Thymus (tissue), 11 donors: ENCODE measurements around the gene MMEL1. TPM values are rescaled to one million over a fixed set of nuclear protein-coding genes. Genes with fewer than 3 reads are reported as not detected.

Source experiments
- DNase-seq, 9 donors: peaks; one replicate each; pipeline ENCODE4 v3.0.0-alpha.2; 2013; ENCODE audit warnings: low spot score in 9 of 9, low read depth in 6 of 9, missing footprints in 1 of 9
- H3K27ac ChIP-seq, 2 donors: one replicate each; pipeline ENCODE4 v1.5.1; 2013; ENCODE audit warnings: control low read depth in 1 of 2, low read depth in 1 of 2, low read length in 1 of 2, mild to moderate bottlenecking in 1 of 2, moderate library complexity in 1 of 2
- H3K27me3 ChIP-seq, 2 donors: one replicate each; pipeline ENCODE4 v1.5.1; 2013; ENCODE audit warnings: low read length in 1 of 2; ENCODE audit not compliant: control insufficient read depth in 2 of 2, insufficient read depth in 1 of 2
- H3K36me3 ChIP-seq, 2 donors: one replicate each; pipeline ENCODE4 v1.5.1; 2013; ENCODE audit warnings: low read length in 1 of 2, mild to moderate bottlenecking in 1 of 2, moderate library complexity in 1 of 2; ENCODE audit not compliant: control insufficient read depth in 2 of 2, insufficient read depth in 2 of 2
- H3K4me1 ChIP-seq, 2 donors: one replicate each; pipeline ENCODE4 v1.5.1; 2013; ENCODE audit warnings: low read length in 2 of 2; ENCODE audit not compliant: control insufficient read depth in 2 of 2, insufficient read depth in 2 of 2
- H3K4me3 ChIP-seq, 2 donors: one replicate each; pipeline ENCODE4 v1.5.1; 2013; ENCODE audit warnings: low read length in 2 of 2, control low read depth in 1 of 2, mild to moderate bottlenecking in 1 of 2
- H3K9me3 ChIP-seq, 2 donors: one replicate each; pipeline ENCODE4 v1.5.1; 2013; ENCODE audit warnings: low read length in 1 of 2, mild to moderate bottlenecking in 1 of 2; ENCODE audit not compliant: control insufficient read depth in 2 of 2, insufficient read depth in 1 of 2
- WGBS: extraction: QIAGEN DNeasy Blood & Tissue Kit; methylation state at CpG from one replicate; pipeline ENCODE4 v1.1.7; 2013; 5-methylcytosine and 5-hydroxymethylcytosine counted together
- polyA plus RNA-seq: library from polyadenylated mRNA; stranded (reverse); fragments of 200-250 nt; gene quantifications from one replicate; pipeline ENCODE4 v1.2.3, GENCODE V29; 2013
- total RNA-seq: library from RNA; stranded (reverse); fragments of 120-200 nt; gene quantifications from one replicate; pipeline ENCODE4 v1.2.4, GENCODE V29; 2013
- donor health status: healthy.

Gene MMEL1
- total and polyA plus RNA-seq, 2 donors, result 0.33 to 1.8 TPM

DNA sequence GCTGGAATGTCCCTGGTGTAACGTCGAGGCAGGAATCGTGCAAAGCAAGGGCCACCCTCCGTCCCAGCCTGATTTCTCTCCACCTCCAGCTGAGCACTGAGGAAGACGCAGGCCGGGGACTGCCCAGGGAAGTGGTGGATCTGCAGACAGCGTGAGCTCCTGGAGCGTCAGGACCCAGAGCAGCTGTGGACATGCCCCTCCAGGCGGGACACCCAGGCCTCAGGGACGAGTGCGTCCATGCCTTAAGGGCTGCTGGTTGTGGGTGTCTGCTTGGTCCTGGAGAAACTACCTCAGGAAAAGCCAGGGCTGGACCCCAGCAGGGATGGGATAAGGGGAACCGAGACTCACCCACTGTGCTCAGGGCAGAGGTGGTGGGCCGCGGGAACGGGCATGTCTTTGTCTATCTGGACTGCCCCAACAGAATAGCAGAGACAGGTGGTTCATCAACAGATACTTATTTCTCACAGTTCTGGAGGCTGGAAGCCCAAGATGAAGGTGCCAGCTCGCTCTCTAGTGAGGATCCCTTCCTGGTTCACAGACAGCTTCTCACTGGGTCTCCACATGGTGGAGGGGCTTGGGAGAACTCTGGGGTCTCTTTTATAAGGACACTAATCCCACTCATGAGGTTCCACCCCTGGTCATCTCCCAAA is 5.8 kb upstream of the MMEL1 start:
- H3K27ac ChIP-seq, result no peak overlapping the region
- H3K9me3 ChIP-seq, result peaks cover 7 to 23% of the 10 kb centered on the region in 2 donors
- H3K36me3 ChIP-seq, result no peaks in the 10 kb centered on the region
- DNase-seq, result no peak
- peaks cover 6 to 12% of the 10 kb centered on the region in 2 donors for H3K4me1 ChIP-seq
- H3K4me3 ChIP-seq, result no peak overlapping the region
- 91% methylated on average over 16 of the region's 16 CpGs for WGBS
- peaks cover 0 to 3% of the 10 kb centered on the region in 2 donors for H3K27me3 ChIP-seq

DNA sequence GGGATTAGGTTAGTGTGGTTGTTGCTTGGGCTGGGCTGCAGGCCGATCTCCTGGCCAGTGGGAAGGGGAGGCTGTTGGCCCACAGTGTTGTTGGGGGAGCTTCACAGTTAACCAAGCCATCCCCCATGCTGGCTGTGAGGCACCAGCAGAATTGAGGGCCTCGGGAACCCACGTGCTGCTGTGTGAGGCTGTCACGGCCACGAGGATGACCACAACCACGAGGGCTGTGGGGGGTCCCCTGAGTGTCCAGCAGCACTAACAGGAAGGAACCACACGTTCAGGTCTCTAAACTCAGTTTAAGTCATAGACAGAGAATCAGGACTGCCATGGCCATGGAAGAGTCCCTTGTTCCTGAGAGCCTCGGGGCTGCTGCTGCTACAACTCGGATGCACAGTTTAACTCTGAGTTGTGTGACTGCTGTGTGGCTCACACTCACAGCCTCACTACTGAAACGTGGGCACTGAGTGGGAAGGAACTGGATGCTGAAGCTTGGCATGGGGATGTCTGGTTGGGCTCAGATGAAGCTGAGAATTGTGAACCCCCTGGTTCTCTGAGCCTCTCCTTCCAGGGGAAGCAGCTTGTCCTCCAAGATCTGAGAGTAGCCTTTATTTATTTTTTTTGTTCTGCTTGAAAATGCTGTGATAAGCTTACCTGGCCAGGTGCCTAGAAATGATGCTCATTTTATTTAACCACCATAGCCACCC is 4.8 kb upstream of the MMEL1 start:
- H3K27ac ChIP-seq, result no peak overlapping the region
- DNase-seq, result no peak
- H3K4me3 ChIP-seq, result no peak overlapping the region
- H3K9me3 ChIP-seq, result peaks cover 7 to 23% of the 10 kb centered on the region in 2 donors
- no peaks in the 10 kb centered on the region for H3K27me3 ChIP-seq
- peaks cover 6 to 7% of the 10 kb centered on the region in 2 donors for H3K4me1 ChIP-seq
- 81% methylated on average over 10 of the region's 10 CpGs for WGBS
- H3K36me3 ChIP-seq, result no peaks in the 10 kb centered on the region

DNA sequence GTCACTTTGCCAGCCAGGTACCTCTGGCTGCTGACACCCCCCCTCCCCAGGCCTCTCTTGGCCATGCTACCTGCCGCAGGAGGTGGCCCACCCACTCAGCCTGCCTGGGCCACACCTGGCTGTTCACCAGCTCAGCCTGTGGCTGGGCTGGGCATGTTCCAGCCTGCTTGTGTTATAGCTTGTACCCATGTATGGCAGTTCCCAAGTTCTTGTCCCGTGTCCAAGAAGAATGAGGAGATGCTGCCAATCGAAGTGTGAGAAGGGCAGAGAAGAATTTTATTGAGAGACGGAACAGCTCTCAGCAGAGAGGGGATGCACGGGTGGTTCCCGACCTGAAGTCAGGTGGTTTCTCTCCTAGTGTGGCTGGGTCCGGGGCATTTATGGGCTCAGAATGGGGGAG is 3.9 kb upstream of the MMEL1 start:
- H3K4me1 ChIP-seq, result peaks cover 0 to 1% of the 10 kb centered on the region in 2 donors
- H3K36me3 ChIP-seq, result no peaks in the 10 kb centered on the region
- H3K27me3 ChIP-seq, result peaks cover 0 to 1% of the 10 kb centered on the region in 2 donors
- DNase-seq, result no peak
- WGBS, result 96% methylated on average over 7 of the region's 7 CpGs
- H3K9me3 ChIP-seq, result peaks cover 7 to 23% of the 10 kb centered on the region in 2 donors
- no peak overlapping the region for H3K4me3 ChIP-seq
- no peak overlapping the region for H3K27ac ChIP-seq

DNA sequence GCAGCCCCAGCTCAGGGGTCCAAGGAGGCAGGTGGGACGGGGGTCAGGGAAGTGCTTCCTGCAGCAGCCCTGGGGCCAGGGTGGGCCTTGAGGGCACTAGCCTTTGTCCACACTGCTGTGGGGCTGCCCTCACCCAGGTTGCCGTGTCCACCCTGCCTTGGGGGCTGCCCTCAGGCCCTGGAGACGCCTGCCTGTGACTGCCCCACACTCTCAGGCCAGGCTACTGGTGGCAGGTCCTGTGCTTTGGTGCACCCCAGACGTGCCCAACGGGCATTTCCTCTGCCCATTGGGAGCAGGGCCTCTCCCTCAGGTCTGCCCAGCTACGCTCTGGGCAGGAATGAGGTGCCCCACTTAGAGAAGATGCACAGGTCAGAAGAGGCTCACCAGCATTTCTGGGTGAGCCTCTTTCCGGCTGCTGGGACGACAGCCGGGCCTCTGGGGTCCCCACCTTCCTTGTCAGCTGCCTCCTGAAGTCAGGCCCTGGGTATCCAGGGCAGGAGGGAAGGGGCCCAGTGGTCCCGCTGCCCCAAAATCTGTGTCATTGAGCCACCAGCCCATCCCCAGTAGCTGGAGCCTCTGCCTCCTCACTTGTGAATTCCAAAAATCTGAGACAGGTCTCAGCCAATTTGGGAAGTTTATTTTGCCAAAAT is 2.7 kb upstream of the MMEL1 start:
- Histone ChIP-seq H3K9me3 (peaks cover 8 to 25% of the 10 kb centered on the region in 2 donors), H3K27ac (no peak overlapping the region), H3K4me3 (no peak overlapping the region), H3K36me3 (no peaks in the 10 kb centered on the region), H3K27me3 (peaks cover under 1 to 13% of the 10 kb centered on the region in 2 donors), H3K4me1 (no peaks in the 10 kb centered on the region)
- DNase-seq, result no peak
- whole genome bisulfite sequencing, result 87% methylated on average over 10 of the region's 10 CpGs

DNA sequence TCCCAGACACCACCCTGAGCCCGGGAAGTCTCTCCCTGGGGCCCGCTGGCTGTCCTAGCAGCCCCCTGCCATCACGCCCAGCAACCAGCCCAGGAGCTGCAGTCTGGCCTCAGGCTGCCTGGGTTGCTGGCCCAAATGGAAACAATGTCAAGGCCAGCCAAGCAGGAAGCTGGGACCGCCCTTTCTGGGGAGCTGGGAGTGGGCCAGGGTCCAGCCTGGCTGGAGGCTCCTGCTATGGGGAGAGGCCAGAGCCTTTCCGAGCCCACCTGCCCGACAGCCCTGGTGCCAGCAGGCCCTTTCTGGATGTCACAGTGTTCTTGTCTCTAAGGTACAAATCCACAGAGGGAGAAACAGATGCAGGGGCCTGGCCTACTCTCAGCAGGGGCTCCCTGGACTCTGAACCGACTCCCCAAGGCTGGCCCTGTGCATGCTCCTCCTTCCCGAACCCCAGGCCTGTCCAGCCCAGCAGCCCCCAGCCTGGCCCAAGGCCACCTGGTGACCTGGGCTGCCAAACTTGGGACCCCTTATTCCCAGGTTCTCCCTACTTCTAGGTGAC is 1.2 kb upstream of the MMEL1 start:
- no peak for DNase-seq
- Histone ChIP-seq H3K9me3 (peaks cover 15 to 34% of the 10 kb centered on the region in 2 donors), H3K4me1 (no peaks in the 10 kb centered on the region), H3K36me3 (no peaks in the 10 kb centered on the region), H3K27ac (no peak overlapping the region), H3K4me3 (no peak overlapping the region), H3K27me3 (peaks cover 15 to 28% of the 10 kb centered on the region in 2 donors)
- WGBS, result 92% methylated on average over 8 of the region's 8 CpGs

DNA sequence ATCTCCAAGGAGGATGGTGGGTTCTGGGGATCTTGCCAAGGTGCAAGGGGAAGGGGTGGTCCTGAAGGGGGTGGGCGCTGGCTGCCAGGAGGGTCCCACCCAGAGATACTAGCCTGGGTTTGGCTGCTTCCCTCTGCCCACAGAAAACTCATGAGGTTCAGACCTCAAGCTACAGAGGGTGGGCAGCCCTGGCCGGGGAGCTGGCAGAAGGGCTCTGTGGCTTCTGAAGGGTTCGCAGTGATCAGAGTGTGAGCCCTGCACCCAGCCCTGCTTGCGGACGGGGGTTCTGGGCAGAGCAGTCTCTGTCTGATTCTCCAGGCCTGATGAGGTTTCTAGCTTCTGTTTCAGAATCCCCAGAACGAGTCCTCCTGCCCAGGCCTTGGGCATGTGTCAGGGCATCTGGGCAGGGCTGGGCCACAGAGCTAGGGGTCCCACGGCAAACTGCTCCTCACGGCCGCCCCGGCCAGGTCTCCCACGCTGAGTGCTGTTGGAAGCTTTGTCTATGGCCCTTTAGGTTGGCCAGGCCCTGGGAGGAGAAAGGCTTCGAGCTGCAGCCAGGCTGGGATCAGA is 635 bp upstream of the MMEL1 start:
- no peak for DNase-seq
- H3K4me3 ChIP-seq, result no peak overlapping the region
- peaks cover 19 to 33% of the 10 kb centered on the region in 2 donors for H3K27me3 ChIP-seq
- 94% methylated on average over 12 of the region's 12 CpGs for WGBS
- H3K27ac ChIP-seq, result no peak overlapping the region
- H3K9me3 ChIP-seq, result peaks cover 15 to 34% of the 10 kb centered on the region in 2 donors
- no peaks in the 10 kb centered on the region for H3K36me3 ChIP-seq
- no peaks in the 10 kb centered on the region for H3K4me1 ChIP-seq

DNA sequence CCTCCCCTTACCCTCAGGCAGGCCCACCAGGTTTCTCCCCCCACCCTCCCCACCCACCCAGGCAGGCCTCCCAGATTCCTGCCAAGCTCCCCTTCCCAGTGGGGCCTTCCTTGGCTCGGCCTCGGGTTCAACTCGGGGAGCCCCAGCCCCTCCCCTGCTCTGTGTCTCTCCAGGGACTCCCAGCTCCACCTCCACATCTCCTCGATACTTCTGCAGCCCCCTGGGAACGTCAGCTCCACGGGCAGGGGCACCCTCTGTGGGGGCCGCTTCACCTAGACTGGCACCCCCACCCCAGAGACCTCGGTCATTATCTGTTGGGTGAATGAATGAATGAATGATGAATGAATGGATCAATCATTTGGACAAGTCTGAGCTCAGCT is 775 bp downstream of the MMEL1 start:
- DNase-seq, result no peak
- Histone ChIP-seq H3K36me3 (no peaks in the 10 kb centered on the region), H3K4me3 (no peak overlapping the region), H3K4me1 (no peaks in the 10 kb centered on the region), H3K27ac (no peak overlapping the region), H3K27me3 (peaks cover 29 to 46% of the 10 kb centered on the region in 2 donors), H3K9me3 (peaks cover 12 to 26% of the 10 kb centered on the region in 2 donors)
- WGBS, result 82% methylated on average over 8 of the region's 8 CpGs

DNA sequence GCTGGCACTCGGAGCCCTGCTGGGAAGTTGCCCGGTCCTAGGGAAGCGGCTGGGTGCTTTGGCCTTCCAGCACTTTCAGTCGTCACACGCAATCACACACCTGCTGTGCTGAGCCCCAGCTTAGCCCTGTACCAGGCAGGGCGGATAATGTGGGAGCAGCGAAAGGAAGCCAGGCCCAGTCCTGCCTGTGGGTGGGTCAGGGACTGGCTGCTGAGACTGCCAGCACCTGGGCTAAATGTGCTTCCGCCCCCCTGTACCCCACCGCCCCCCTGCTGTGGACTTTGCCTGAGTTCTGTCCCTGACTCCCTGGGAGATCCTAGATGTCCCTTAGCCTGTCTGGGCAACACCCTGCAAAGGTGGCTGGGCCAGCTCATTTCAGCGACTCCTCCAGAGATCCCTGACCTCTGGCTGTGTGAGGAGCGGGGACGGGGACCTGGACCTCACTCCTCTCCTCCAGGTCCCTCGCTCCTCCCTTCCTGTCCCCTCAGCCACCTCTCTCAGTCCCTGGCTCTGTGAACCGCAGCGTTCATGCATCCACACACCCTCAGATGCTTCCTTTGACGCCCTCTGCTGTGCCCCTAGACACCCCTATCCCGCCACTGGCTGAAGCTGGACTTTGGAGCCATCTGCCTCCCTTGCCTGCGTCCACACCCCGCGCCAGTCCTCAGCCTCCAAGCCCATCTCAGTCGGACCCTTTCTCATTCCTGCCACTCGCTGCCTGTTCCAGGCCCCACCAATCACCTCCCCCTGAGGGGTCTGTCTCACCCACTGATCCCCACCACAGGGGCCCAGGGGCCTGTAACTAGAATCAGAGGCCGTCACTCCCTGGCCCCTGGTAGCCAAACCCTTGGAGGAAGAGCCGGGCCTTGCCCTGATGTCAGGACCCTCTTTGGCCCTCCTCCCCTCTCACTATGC is 1.4 kb downstream of the MMEL1 start:
- H3K4me1 ChIP-seq, result no peaks in the 10 kb centered on the region
- H3K27me3 ChIP-seq, result peaks cover 34 to 50% of the 10 kb centered on the region in 2 donors
- H3K36me3 ChIP-seq, result no peaks in the 10 kb centered on the region
- WGBS, result 89% methylated on average over 24 of the region's 24 CpGs
- H3K4me3 ChIP-seq, result no peak overlapping the region
- H3K9me3 ChIP-seq, result peaks cover 8 to 20% of the 10 kb centered on the region in 2 donors
- no peak overlapping the region for H3K27ac ChIP-seq
- no peak for DNase-seq
